SK-N-SH (cell line): ENCODE data around the gene CPA4. TPM values are rescaled to one million over a fixed set of nuclear protein-coding genes. Genes with fewer than 3 reads are reported as not detected.

Source experiments
- CTCF ChIA-PET: fragments of 300-600, 350-600 bp; formaldehyde crosslinking; extraction: SDS; loops from one replicate; lab custom pipeline; 2021; lab: Yijun Ruan, JAX
- POLR2A ChIA-PET: fragments of 350-600 bp; sonication (Branson Sonifier 250); formaldehyde crosslinking; extraction: SDS; loops from one replicate; lab custom pipeline; 2020; ENCODE audit warnings: antibody characterized with exemption, inconsistent platforms; lab: Yijun Ruan, JAX
- DNase-seq: peaks from one replicate; pipeline ENCODE4 v3.0.0; 2012
- H2AFZ ChIP-seq: fragments of 200-600 bp; sonication (generic); 2 replicates; pipeline ENCODE4 v1.8.1; 2016; ENCODE audit warnings: antibody characterized with exemption, mild to moderate bottlenecking, low read depth
- H3F3A ChIP-seq: fragments of 200-600 bp; sonication (generic); replicated peaks from 2 replicates; pipeline ENCODE3; 2016; ENCODE audit warnings: antibody characterized with exemption, mild to moderate bottlenecking; ENCODE audit not compliant: insufficient read depth
- H3K27ac ChIP-seq, 2 experiments: fragments of 200-500 bp in 1 of 2; fragments of 200-600 bp in 1 of 2; sonication (Bioruptor generic) in 1 of 2; sonication (generic), shearing (Covaris generic) in 1 of 2; 2 replicates each; pipeline versions ENCODE4 v1.5.1 to v1.6.1; 2014 to 2016; ENCODE audit warnings: low read depth in 2 of 2, inconsistent platforms in 1 of 2, low read length in 1 of 2, mild to moderate bottlenecking in 1 of 2, mixed read lengths in 1 of 2
- H3K27me3 ChIP-seq: fragments of 200-600 bp; sonication (generic), shearing (Covaris generic); 2 replicates; pipeline ENCODE4 v1.6.1; 2016; ENCODE audit warnings: mixed run types; ENCODE audit not compliant: insufficient read depth
- H3K36me3 ChIP-seq, 2 experiments: fragments of 200-500 bp in 1 of 2; fragments of 200-600 bp in 1 of 2; sonication (Bioruptor generic) in 1 of 2; sonication (generic) in 1 of 2; replicated peaks in 1 of 2; 2 replicates each; pipeline versions ENCODE3 to v1.5.1; 2014 to 2016; ENCODE audit warnings: low read length in 1 of 2, mild to moderate bottlenecking in 1 of 2; ENCODE audit not compliant: insufficient read depth in 2 of 2, control insufficient read depth in 1 of 2
- H3K4me1 ChIP-seq, 2 experiments: fragments of 200-500 bp in 1 of 2; fragments of 200-600 bp in 1 of 2; sonication (Bioruptor generic) in 1 of 2; sonication (generic), shearing (Covaris generic) in 1 of 2; 2 replicates each; pipeline versions ENCODE4 v1.5.1 to v1.6.1; 2014 to 2016; ENCODE audit warnings: low read depth in 1 of 2, low read length in 1 of 2, mixed run types in 1 of 2; ENCODE audit not compliant: insufficient read depth in 2 of 2, control insufficient read depth in 1 of 2
- H3K4me2 ChIP-seq: fragments of 200-600 bp; sonication (generic), shearing (Covaris generic); 2 replicates; pipeline ENCODE4 v1.6.1; 2017; ENCODE audit warnings: mixed run types
- H3K4me3 ChIP-seq, 2 experiments: fragments of 200-500 bp in 1 of 2; fragments of 200-600 bp in 1 of 2; sonication (Bioruptor generic) in 1 of 2; sonication (generic), shearing (Covaris generic) in 1 of 2; 2 replicates each; pipeline versions ENCODE4 v1.5.1 to v1.8.1; 2014 to 2016; ENCODE audit warnings: low read depth in 2 of 2, inconsistent platforms in 1 of 2, low read length in 1 of 2, mild to moderate bottlenecking in 1 of 2, mixed read lengths in 1 of 2, moderate library complexity in 1 of 2
- H3K79me2 ChIP-seq: fragments of 200-600 bp; sonication (generic); 2 replicates; pipeline ENCODE4 v1.8.1; 2017; ENCODE audit warnings: mild to moderate bottlenecking; ENCODE audit not compliant: insufficient read depth
- H3K9ac ChIP-seq: fragments of 200-600 bp; sonication (generic); 2 replicates; pipeline ENCODE4 v1.6.1; 2017; ENCODE audit warnings: mixed run types
- H3K9me2 ChIP-seq: fragments of 200-600 bp; sonication (generic); 2 replicates; pipeline ENCODE4 v1.6.1; 2017; ENCODE audit warnings: mixed run types
- H3K9me3 ChIP-seq: fragments of 200-600 bp; sonication (generic); 2 replicates; pipeline ENCODE4 v1.6.1; 2017; ENCODE audit warnings: mixed run types, mild to moderate bottlenecking, moderate library complexity
- H4K20me1 ChIP-seq: fragments of 200-600 bp; sonication (generic); 2 replicates; pipeline ENCODE4 v1.6.1; 2017; ENCODE audit warnings: mild to moderate bottlenecking, mixed run types; ENCODE audit not compliant: insufficient read depth
- CHD2 ChIP-seq: fragments of 150-350 bp; IDR thresholded peaks from 2 replicates; pipeline ENCODE4 v1.6.1; 2018; ENCODE audit warnings: low read length; ENCODE audit not compliant: partially characterized antibody
- EP300 ChIP-seq, 2 experiments: IDR thresholded peaks; 2 replicates each; pipeline versions ENCODE4 v1.4.0 to v1.6.1; 2012; ENCODE audit warnings: borderline replicate concordance in 1 of 2, low read depth in 1 of 2, low read length in 1 of 2
- FOSL2 ChIP-seq: IDR thresholded peaks from 2 replicates; pipeline ENCODE4 v1.4.0; 2012; ENCODE audit warnings: low read depth, mild to moderate bottlenecking, moderate library complexity, borderline replicate concordance
- MXI1 ChIP-seq: IDR thresholded peaks from 2 replicates; pipeline ENCODE4 v1.6.1; 2012; ENCODE audit warnings: mild to moderate bottlenecking, low read depth, low read length, improper control_type of control experiment
- NRF1 ChIP-seq: IDR thresholded peaks from 2 replicates; pipeline ENCODE4 v1.6.1; 2012; ENCODE audit warnings: low read depth, mild to moderate bottlenecking, low read length
- RAD21 ChIP-seq: IDR thresholded peaks from 2 replicates; pipeline ENCODE4 v1.6.1; 2012; ENCODE audit warnings: mild to moderate bottlenecking, low read length
- RFX5 ChIP-seq: IDR thresholded peaks from 2 replicates; pipeline ENCODE4 v1.6.1; 2012; ENCODE audit warnings: mild to moderate bottlenecking, improper control_type of control experiment, low read length
- SIN3A ChIP-seq: IDR thresholded peaks from 2 replicates; pipeline ENCODE4 v1.6.1; 2012; ENCODE audit warnings: low read depth, mild to moderate bottlenecking, low read length, moderate library complexity, borderline replicate concordance
- SMC3 ChIP-seq: IDR thresholded peaks from 2 replicates; pipeline ENCODE4 v1.6.1; 2012; ENCODE audit warnings: low read depth, low read length, improper control_type of control experiment
- TEAD4 ChIP-seq: IDR thresholded peaks from 2 replicates; pipeline ENCODE4 v1.4.0; 2012; ENCODE audit warnings: mild to moderate bottlenecking, borderline replicate concordance; ENCODE audit not compliant: insufficient read depth
- WGBS: methylation state at CpG from one replicate; pipeline ENCODE4 v1.1.6; 2017; ENCODE audit warnings: low lambda C conversion rate; 5-methylcytosine and 5-hydroxymethylcytosine counted together
- polyA plus RNA-seq, 3 experiments: library from polyadenylated mRNA; depleted of rRNA; stranded (reverse); fragments of >200 nt; gene quantifications; 2 replicates each; pipeline ENCODE4 v1.2.3, GENCODE V29; 2012
- TF ChIP-seq, protein P1 (sequence below): IDR thresholded peaks from 2 replicates; pipeline ENCODE4 v1.4.0; 2012; ENCODE audit warnings: low read depth, borderline replicate concordance
- TF ChIP-seq, protein P2 (sequence below): IDR thresholded peaks from 2 replicates; pipeline ENCODE4 v1.4.0; 2012; ENCODE audit warnings: low read depth
- TF ChIP-seq, protein P3 (sequence below): fragments of 150-350 bp; IDR thresholded peaks from 2 replicates; pipeline ENCODE4 v1.6.1; 2016; ENCODE audit warnings: mild to moderate bottlenecking, low read depth, low read length
- TF ChIP-seq, protein P4 (sequence below): IDR thresholded peaks from 2 replicates; pipeline ENCODE4 v1.6.1; 2012; ENCODE audit warnings: mild to moderate bottlenecking, low read depth, low read length, moderate library complexity
- TF ChIP-seq, protein P5 (sequence below): fragments of 150-350 bp; IDR thresholded peaks from 2 replicates; pipeline ENCODE4 v1.6.1; 2017; ENCODE audit warnings: antibody characterized with exemption, low read length, low read depth, borderline replicate concordance

Gene CPA4
- polyA plus RNA-seq, 1 of the 3 experiments (the other 2 are of a cell fraction): 176 TPM

DNA sequence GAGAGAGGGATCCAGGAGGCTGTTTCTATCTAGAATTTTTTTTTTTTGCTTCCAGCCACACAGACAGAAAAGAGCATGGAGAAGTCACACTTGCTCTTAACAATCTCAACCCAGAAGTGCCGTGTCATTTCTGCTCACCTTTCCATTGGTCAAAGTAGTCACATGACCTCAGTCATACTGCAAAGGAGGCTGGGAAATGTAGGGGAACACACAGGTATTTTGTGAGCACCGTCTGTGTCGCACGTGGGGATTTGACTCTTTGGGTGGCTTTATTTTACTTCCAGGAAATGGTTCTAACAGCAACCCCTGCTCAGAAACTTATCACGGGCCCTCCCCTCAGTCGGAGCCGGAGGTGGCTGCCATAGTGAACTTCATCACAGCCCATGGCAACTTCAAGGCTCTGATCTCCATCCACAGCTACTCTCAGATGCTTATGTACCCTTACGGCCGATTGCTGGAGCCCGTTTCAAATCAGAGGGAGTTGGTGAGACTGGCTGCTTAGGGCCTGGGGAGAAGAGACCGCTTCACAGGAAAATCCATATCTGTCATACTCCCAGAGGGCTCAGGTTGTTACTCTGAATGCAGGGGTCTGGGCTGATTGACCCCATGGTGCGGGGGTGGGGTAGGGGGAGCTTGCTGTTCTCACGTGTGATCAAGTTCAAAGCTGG is 74.3 kb downstream of the CPA4 start:
- Histone ChIP-seq H3K9ac (no peak overlapping the region), H3K4me1 (peaks cover 49 to 66% of the 10 kb centered on the region in 2 experiments), H3K4me2 (no peak overlapping the region; the same call in 1 of the 2 replicates), H2AFZ (no peak overlapping the region), H3K9me3 (no peaks in the 10 kb centered on the region), H3F3A (peaks cover 13% of the 10 kb centered on the region), H3K9me2 (no peaks in the 10 kb centered on the region), H3K79me2 (no peaks in the 10 kb centered on the region), H3K36me3 (no peaks in the 10 kb centered on the region), H3K27me3 (no peaks in the 10 kb centered on the region), H3K4me3 (no peak overlapping the region), H4K20me1 (no peaks in the 10 kb centered on the region), H3K27ac (peak overlapping the region in 1 of 2 experiments; percentile 96; a peak in 2 of 4 replicates)
- DNase-seq: no peak
- CTCF ChIA-PET: no interaction called here
- 93% methylated on average over 12 of the region's 13 CpGs for WGBS
- TF ChIP-seq, protein P1, sequence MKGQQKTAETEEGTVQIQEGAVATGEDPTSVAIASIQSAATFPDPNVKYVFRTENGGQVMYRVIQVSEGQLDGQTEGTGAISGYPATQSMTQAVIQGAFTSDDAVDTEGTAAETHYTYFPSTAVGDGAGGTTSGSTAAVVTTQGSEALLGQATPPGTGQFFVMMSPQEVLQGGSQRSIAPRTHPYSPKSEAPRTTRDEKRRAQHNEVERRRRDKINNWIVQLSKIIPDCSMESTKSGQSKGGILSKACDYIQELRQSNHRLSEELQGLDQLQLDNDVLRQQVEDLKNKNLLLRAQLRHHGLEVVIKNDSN: peak; percentile 62; the same call in 1 of the 2 replicates
- TF ChIP-seq RAD21: no peak
- TF ChIP-seq EP300 (IDR thresholded peaks at IDR 0.05; ENCODE audit: borderline replicate concordance in 1 of 2, low read depth in 1 of 2, low read length in 1 of 2): no peak
- POLR2A ChIA-PET: interaction anchor here (0.6 kb wide), 1 partner anchor 297 kb away, joined by 3 read pairs; the partner anchor contains the start of gene KLHDC10

DNA sequence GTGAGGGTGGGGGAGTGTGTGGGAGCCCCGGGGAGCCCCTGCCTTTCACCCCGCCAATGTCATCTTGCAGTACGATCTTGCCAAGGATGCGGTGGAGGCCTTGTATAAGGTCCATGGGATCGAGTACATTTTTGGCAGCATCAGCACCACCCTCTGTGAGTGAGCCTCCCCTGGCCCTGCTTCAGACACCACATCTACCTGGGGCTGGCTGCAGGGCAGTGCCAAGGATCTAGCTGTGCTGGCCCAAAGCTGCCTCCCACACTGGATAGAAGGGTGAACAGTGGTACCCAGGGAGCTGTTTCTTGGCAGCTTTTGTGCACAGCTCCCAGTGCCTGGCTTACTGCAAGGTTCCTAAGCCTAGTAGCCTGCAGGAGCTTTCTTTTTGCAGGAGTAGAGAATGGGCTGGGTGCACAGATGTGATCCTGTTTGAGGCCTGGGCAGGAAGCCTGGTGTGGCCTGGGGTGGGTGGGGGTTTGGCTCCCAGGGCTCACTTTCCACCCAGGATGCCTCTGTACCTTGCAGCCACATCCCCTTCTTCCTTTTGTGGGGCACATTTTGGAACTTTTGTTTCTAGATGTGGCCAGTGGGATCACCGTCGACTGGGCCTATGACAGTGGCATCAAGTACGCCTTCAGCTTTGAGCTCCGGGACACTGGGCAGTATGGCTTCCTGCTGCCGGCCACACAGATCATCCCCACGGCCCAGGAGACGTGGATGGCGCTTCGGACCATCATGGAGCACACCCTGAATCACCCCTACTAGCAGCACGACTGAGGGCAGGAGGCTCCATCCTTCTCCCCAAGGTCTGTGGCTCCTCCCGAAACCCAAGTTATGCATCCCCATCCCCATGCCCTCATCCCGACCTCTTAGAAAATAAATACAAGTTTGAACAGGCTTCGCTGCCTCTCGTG is 75.1 kb downstream of the CPA4 start:
- Histone ChIP-seq H2AFZ (no peak overlapping the region), H3K27ac (peak overlapping the region in 1 of 2 experiments; percentile 56; a peak in 2 of 4 replicates), H3K4me3 (no peak overlapping the region), H3K4me2 (0 out of 2 replicates have a peak overlapping the region, but pooled peaks have one; percentile 36), H3K9ac (no peak overlapping the region), H3K36me3 (no peaks in the 10 kb centered on the region), H3F3A (peaks cover 18% of the 10 kb centered on the region), H3K27me3 (no peaks in the 10 kb centered on the region), H3K4me1 (peaks cover 53 to 71% of the 10 kb centered on the region in 2 experiments), H3K9me2 (no peaks in the 10 kb centered on the region), H3K79me2 (no peaks in the 10 kb centered on the region), H4K20me1 (no peaks in the 10 kb centered on the region), H3K9me3 (no peaks in the 10 kb centered on the region)
- 89% methylated on average over 15 of the region's 19 CpGs for WGBS
- ChIA-PET CTCF (no interaction called here), POLR2A (interaction anchor here (0.6 kb wide), 1 partner anchor 298 kb away, joined by 3 read pairs; the partner anchor contains the start of gene KLHDC10)
- DNase-seq: no peak
- TF ChIP-seq, protein P2, sequence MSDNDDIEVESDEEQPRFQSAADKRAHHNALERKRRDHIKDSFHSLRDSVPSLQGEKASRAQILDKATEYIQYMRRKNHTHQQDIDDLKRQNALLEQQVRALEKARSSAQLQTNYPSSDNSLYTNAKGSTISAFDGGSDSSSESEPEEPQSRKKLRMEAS: no peak
- no peak for TF ChIP-seq FOSL2
- TF ChIP-seq RFX5: no peak
- TF ChIP-seq NRF1: no peak
- TF ChIP-seq MXI1: no peak
- TF ChIP-seq, protein P3, sequence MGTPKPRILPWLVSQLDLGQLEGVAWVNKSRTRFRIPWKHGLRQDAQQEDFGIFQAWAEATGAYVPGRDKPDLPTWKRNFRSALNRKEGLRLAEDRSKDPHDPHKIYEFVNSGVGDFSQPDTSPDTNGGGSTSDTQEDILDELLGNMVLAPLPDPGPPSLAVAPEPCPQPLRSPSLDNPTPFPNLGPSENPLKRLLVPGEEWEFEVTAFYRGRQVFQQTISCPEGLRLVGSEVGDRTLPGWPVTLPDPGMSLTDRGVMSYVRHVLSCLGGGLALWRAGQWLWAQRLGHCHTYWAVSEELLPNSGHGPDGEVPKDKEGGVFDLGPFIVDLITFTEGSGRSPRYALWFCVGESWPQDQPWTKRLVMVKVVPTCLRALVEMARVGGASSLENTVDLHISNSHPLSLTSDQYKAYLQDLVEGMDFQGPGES: no peak
- TF ChIP-seq, protein P4, sequence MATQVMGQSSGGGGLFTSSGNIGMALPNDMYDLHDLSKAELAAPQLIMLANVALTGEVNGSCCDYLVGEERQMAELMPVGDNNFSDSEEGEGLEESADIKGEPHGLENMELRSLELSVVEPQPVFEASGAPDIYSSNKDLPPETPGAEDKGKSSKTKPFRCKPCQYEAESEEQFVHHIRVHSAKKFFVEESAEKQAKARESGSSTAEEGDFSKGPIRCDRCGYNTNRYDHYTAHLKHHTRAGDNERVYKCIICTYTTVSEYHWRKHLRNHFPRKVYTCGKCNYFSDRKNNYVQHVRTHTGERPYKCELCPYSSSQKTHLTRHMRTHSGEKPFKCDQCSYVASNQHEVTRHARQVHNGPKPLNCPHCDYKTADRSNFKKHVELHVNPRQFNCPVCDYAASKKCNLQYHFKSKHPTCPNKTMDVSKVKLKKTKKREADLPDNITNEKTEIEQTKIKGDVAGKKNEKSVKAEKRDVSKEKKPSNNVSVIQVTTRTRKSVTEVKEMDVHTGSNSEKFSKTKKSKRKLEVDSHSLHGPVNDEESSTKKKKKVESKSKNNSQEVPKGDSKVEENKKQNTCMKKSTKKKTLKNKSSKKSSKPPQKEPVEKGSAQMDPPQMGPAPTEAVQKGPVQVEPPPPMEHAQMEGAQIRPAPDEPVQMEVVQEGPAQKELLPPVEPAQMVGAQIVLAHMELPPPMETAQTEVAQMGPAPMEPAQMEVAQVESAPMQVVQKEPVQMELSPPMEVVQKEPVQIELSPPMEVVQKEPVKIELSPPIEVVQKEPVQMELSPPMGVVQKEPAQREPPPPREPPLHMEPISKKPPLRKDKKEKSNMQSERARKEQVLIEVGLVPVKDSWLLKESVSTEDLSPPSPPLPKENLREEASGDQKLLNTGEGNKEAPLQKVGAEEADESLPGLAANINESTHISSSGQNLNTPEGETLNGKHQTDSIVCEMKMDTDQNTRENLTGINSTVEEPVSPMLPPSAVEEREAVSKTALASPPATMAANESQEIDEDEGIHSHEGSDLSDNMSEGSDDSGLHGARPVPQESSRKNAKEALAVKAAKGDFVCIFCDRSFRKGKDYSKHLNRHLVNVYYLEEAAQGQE: no peak
- no peak for TF ChIP-seq TEAD4
- no peak for TF ChIP-seq SMC3
- TF ChIP-seq, protein P5, sequence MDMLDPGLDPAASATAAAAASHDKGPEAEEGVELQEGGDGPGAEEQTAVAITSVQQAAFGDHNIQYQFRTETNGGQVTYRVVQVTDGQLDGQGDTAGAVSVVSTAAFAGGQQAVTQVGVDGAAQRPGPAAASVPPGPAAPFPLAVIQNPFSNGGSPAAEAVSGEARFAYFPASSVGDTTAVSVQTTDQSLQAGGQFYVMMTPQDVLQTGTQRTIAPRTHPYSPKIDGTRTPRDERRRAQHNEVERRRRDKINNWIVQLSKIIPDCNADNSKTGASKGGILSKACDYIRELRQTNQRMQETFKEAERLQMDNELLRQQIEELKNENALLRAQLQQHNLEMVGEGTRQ: no peak
- no peak for TF ChIP-seq SIN3A
- no peak for TF ChIP-seq CHD2
